GM12878 (cell line): ENCODE measurements around the gene FITM1. TPM values are rescaled to one million over a fixed set of nuclear protein-coding genes. Genes with fewer than 3 reads are reported as not detected.
A peak's percentile ranks its signal among the peaks of the same experiment; 100 is the strongest.

ENCODE experiments used
- CBFB ChIP-seq: IDR thresholded peaks from 2 replicates; pipeline ENCODE4 v1.6.1; 2016; ENCODE audit warnings: antibody characterized with exemption, low read depth
- CEBPB ChIP-seq, 2 experiments: fragments of 150-350 bp in 1 of 2; IDR thresholded peaks; 2 replicates each; pipeline ENCODE4 v1.6.1; 2012 to 2014; ENCODE audit warnings: low read depth in 2 of 2, low read length in 2 of 2, borderline replicate concordance in 1 of 2, inconsistent platforms in 1 of 2
- CREM ChIP-seq: IDR thresholded peaks from 2 replicates; pipeline ENCODE4 v1.6.1; 2014; ENCODE audit warnings: antibody characterized with exemption, low read depth
- GABPA ChIP-seq: IDR thresholded peaks from 2 replicates; pipeline ENCODE4 v1.6.1; 2014; ENCODE audit warnings: antibody characterized with exemption, low read depth, mild to moderate bottlenecking, inconsistent platforms
- GATAD2B ChIP-seq: fragments of 450-650 bp; conservative IDR thresholded peaks from 2 replicates; pipeline ENCODE4 v1.6.1; 2017; ENCODE audit warnings: low read depth, mild to moderate bottlenecking, moderate library complexity
- MEF2B ChIP-seq: fragments of 450-650 bp; IDR thresholded peaks from 2 replicates; pipeline ENCODE4 v1.6.1; 2018; ENCODE audit warnings: mild to moderate bottlenecking, moderate library complexity; ENCODE audit not compliant: partially characterized antibody, poor library complexity, severe bottlenecking
- MTA2 ChIP-seq: fragments of 450-650 bp; IDR thresholded peaks from 2 replicates; pipeline ENCODE4 v1.6.1; 2016; ENCODE audit warnings: low read depth, mild to moderate bottlenecking, moderate library complexity
- NR2F1 ChIP-seq: fragments of 450-650 bp; conservative IDR thresholded peaks from 2 replicates; pipeline ENCODE4 v1.6.1; 2017; ENCODE audit warnings: mild to moderate bottlenecking
- RELA ChIP-seq: fragments of 450-650 bp; IDR thresholded peaks from 2 replicates; pipeline ENCODE4 v1.8.0; 2014; ENCODE audit warnings: borderline replicate concordance; ENCODE audit not compliant: partially characterized antibody
- TCF12 ChIP-seq: IDR thresholded peaks from 2 replicates; pipeline ENCODE4 v1.6.1; 2011; ENCODE audit warnings: low read depth, mild to moderate bottlenecking, low read length
- WRNIP1 ChIP-seq: IDR thresholded peaks from 2 replicates; pipeline ENCODE4 v1.6.1; 2011; ENCODE audit warnings: low read depth, low read length, improper control_type of control experiment, borderline replicate concordance
- YY1 ChIP-seq: IDR thresholded peaks from 2 replicates; pipeline ENCODE4 v1.6.1; 2011; ENCODE audit warnings: low read depth, mild to moderate bottlenecking, low read length
- ZNF207 ChIP-seq: fragments of 450-650 bp; IDR thresholded peaks from 2 replicates; pipeline ENCODE4 v1.6.1; 2014; ENCODE audit warnings: antibody characterized with exemption, mild to moderate bottlenecking, borderline replicate concordance
- ZSCAN29 ChIP-seq: fragments of 450-650 bp; IDR thresholded peaks from 2 replicates; pipeline ENCODE4 v1.6.1; 2017; ENCODE audit warnings: mild to moderate bottlenecking, moderate library complexity
- polyA plus RNA-seq, 11 experiments: library from polyadenylated mRNA; depleted of rRNA in 4 of 11; unstranded in 6 of 11; stranded (reverse) in 5 of 11; fragments of >200 nt; fragmentation: Nextera tagmentation in 4 of 11; fragmentation: Illumina TruSeq in 1 of 11; extraction: Ambion mirVana in 4 of 11; extraction: Trizol in 1 of 11; gene quantifications; 1 replicate in 1 of 11; 2 replicates in 10 of 11; pipeline versions ENCODE4 v1.2.1 to v1.2.3, GENCODE V29; 2011 to 2016; ENCODE audit warnings: inconsistent platforms in 2 of 11, missing spikeins in 2 of 11, low read depth in 1 of 11
- total RNA-seq, 4 experiments: library from RNA; depleted of rRNA in 3 of 4; stranded (reverse); fragments of >200 nt in 3 of 4; fragmentation: Illumina TruSeq in 1 of 4; extraction: Trizol in 1 of 4; gene quantifications; 2 replicates each; pipeline versions ENCODE4 v1.2.1 to v1.2.3, GENCODE V29; 2013 to 2021
- TF ChIP-seq, protein P1 (sequence below): fragments of 450-650 bp; IDR thresholded peaks from 2 replicates; pipeline ENCODE4 v1.6.1; 2017; ENCODE audit warnings: mild to moderate bottlenecking, low read depth, inconsistent platforms; ENCODE audit not compliant: poor library complexity, severe bottlenecking
- TF ChIP-seq, protein P2 (sequence below): IDR thresholded peaks from 2 replicates; pipeline ENCODE4 v1.6.1; 2012; ENCODE audit warnings: low read depth, low read length, improper control_type of control experiment
- TF ChIP-seq, protein P3 (sequence below): fragments of 450-650 bp; IDR thresholded peaks from 2 replicates; pipeline ENCODE4 v1.6.1; 2017; ENCODE audit warnings: mild to moderate bottlenecking
- TF ChIP-seq, protein P4 (sequence below): IDR thresholded peaks from 2 replicates; pipeline ENCODE4 v1.6.1; 2012; ENCODE audit warnings: low read depth, low read length, improper control_type of control experiment
- TF ChIP-seq, protein P5 (sequence below): fragments of 450-650 bp; IDR thresholded peaks from 2 replicates; pipeline ENCODE4 v1.6.1; 2016; ENCODE audit warnings: mild to moderate bottlenecking, moderate library complexity, borderline replicate concordance

FITM1 gene
- total and polyA plus RNA-seq, 10 of the 15 experiments (the other 5 are each of a cell fraction or from before 2014, with no cell fraction given) = 0.11 to 1.9 (median 0.45) TPM; not detected in 2

DNA sequence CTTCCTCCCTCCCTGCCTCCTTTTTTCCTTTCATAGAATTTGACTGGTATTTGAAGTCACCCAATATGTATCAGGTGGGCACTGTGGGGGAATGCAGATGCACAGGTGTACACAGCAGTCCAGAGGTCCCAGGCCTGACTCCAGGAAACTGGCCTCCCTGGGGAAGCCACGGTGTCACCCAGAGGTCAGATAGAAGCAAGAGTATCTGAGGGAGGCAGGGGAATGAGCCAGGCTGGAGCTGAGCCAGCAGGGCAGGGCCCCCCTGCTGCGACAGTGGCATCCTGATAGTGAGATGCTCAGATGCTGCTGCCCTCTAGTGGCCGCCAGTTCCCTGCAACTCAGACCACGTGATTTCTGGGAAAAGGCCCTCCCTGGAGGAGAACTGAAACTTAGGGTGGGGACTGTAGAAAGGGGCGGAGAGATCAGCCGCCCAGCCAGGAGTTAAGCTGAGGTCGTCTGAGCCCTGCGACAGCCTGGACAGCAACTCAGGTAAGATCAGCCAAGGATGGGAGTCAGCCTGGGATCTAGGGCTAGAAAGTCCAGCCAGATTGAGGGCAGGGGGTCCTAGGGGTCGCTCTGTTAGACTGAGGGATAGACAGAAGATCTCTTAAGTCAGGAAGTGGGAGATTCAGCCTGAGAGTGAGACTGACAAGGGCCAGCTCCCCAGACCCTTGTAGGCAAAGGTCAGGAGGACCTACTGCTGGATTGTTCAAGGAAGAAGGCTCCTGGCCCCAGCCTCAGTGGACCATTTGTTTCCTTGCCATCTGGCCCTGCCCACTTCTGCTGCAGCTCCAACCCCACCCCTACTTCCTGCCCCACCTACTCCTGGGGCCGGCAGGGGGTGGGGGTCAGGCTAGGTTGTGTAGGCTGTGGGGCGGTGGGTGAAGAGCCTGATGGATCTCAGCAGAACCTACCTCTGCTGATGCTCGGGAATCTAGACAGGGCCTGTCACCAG, 30.7 kb downstream of the FITM1 start, which contains the start of gene IRF9 (continued):
- TF ChIP-seq CBFB = peak; percentile 76; the same call in 1 of the 2 replicates
- TF ChIP-seq CEBPB (IDR thresholded peaks at IDR 0.05; ENCODE audit: borderline replicate concordance in 1 of 2, low read depth in 2 of 2, low read length in 2 of 2) = no peak
- TF ChIP-seq GABPA = no peak
- 0 out of 2 replicates have a peak, but pooled peaks have one; percentile 12 for TF ChIP-seq MTA2
- TF ChIP-seq WRNIP1 = peak; percentile 8; the same call in 1 of the 2 replicates
- 0 out of 2 replicates have a peak, but pooled peaks have one; percentile 41 for TF ChIP-seq GATAD2B
- TF ChIP-seq CREM = 0 out of 2 replicates have a peak, but pooled peaks have one; percentile 54
- peak; percentile 38 for TF ChIP-seq YY1
- TF ChIP-seq, protein P1, sequence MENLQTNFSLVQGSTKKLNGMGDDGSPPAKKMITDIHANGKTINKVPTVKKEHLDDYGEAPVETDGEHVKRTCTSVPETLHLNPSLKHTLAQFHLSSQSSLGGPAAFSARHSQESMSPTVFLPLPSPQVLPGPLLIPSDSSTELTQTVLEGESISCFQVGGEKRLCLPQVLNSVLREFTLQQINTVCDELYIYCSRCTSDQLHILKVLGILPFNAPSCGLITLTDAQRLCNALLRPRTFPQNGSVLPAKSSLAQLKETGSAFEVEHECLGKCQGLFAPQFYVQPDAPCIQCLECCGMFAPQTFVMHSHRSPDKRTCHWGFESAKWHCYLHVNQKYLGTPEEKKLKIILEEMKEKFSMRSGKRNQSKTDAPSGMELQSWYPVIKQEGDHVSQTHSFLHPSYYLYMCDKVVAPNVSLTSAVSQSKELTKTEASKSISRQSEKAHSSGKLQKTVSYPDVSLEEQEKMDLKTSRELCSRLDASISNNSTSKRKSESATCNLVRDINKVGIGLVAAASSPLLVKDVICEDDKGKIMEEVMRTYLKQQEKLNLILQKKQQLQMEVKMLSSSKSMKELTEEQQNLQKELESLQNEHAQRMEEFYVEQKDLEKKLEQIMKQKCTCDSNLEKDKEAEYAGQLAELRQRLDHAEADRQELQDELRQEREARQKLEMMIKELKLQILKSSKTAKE = peak; percentile 69
- TF ChIP-seq, protein P2, sequence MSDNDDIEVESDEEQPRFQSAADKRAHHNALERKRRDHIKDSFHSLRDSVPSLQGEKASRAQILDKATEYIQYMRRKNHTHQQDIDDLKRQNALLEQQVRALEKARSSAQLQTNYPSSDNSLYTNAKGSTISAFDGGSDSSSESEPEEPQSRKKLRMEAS = peak; percentile 65
- TF ChIP-seq NR2F1 = peak; percentile 82
- peak; percentile 63; the same call in 1 of the 2 replicates for TF ChIP-seq TCF12
- TF ChIP-seq, protein P3, sequence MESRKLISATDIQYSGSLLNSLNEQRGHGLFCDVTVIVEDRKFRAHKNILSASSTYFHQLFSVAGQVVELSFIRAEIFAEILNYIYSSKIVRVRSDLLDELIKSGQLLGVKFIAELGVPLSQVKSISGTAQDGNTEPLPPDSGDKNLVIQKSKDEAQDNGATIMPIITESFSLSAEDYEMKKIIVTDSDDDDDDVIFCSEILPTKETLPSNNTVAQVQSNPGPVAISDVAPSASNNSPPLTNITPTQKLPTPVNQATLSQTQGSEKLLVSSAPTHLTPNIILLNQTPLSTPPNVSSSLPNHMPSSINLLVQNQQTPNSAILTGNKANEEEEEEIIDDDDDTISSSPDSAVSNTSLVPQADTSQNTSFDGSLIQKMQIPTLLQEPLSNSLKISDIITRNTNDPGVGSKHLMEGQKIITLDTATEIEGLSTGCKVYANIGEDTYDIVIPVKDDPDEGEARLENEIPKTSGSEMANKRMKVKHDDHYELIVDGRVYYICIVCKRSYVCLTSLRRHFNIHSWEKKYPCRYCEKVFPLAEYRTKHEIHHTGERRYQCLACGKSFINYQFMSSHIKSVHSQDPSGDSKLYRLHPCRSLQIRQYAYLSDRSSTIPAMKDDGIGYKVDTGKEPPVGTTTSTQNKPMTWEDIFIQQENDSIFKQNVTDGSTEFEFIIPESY = no peak
- TF ChIP-seq MEF2B = peak; percentile 84
- TF ChIP-seq, protein P4, sequence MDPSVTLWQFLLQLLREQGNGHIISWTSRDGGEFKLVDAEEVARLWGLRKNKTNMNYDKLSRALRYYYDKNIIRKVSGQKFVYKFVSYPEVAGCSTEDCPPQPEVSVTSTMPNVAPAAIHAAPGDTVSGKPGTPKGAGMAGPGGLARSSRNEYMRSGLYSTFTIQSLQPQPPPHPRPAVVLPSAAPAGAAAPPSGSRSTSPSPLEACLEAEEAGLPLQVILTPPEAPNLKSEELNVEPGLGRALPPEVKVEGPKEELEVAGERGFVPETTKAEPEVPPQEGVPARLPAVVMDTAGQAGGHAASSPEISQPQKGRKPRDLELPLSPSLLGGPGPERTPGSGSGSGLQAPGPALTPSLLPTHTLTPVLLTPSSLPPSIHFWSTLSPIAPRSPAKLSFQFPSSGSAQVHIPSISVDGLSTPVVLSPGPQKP = peak; percentile 19; the same call in 1 of the 2 replicates
- no peak for TF ChIP-seq ZSCAN29
- TF ChIP-seq RELA = peak; percentile 92
- TF ChIP-seq ZNF207 = peak; percentile 95
- TF ChIP-seq, protein P5, sequence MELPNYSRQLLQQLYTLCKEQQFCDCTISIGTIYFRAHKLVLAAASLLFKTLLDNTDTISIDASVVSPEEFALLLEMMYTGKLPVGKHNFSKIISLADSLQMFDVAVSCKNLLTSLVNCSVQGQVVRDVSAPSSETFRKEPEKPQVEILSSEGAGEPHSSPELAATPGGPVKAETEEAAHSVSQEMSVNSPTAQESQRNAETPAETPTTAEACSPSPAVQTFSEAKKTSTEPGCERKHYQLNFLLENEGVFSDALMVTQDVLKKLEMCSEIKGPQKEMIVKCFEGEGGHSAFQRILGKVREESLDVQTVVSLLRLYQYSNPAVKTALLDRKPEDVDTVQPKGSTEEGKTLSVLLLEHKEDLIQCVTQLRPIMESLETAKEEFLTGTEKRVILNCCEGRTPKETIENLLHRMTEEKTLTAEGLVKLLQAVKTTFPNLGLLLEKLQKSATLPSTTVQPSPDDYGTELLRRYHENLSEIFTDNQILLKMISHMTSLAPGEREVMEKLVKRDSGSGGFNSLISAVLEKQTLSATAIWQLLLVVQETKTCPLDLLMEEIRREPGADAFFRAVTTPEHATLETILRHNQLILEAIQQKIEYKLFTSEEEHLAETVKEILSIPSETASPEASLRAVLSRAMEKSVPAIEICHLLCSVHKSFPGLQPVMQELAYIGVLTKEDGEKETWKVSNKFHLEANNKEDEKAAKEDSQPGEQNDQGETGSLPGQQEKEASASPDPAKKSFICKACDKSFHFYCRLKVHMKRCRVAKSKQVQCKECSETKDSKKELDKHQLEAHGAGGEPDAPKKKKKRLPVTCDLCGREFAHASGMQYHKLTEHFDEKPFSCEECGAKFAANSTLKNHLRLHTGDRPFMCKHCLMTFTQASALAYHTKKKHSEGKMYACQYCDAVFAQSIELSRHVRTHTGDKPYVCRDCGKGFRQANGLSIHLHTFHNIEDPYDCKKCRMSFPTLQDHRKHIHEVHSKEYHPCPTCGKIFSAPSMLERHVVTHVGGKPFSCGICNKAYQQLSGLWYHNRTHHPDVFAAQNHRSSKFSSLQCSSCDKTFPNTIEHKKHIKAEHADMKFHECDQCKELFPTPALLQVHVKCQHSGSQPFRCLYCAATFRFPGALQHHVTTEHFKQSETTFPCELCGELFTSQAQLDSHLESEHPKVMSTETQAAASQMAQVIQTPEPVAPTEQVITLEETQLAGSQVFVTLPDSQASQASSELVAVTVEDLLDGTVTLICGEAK = no peak
